Measurements from ENCODE around the gene NUBPL.

The NUBPL gene, protein sequence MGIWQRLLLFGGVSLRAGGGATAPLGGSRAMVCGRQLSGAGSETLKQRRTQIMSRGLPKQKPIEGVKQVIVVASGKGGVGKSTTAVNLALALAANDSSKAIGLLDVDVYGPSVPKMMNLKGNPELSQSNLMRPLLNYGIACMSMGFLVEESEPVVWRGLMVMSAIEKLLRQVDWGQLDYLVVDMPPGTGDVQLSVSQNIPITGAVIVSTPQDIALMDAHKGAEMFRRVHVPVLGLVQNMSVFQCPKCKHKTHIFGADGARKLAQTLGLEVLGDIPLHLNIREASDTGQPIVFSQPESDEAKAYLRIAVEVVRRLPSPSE

DNA sequence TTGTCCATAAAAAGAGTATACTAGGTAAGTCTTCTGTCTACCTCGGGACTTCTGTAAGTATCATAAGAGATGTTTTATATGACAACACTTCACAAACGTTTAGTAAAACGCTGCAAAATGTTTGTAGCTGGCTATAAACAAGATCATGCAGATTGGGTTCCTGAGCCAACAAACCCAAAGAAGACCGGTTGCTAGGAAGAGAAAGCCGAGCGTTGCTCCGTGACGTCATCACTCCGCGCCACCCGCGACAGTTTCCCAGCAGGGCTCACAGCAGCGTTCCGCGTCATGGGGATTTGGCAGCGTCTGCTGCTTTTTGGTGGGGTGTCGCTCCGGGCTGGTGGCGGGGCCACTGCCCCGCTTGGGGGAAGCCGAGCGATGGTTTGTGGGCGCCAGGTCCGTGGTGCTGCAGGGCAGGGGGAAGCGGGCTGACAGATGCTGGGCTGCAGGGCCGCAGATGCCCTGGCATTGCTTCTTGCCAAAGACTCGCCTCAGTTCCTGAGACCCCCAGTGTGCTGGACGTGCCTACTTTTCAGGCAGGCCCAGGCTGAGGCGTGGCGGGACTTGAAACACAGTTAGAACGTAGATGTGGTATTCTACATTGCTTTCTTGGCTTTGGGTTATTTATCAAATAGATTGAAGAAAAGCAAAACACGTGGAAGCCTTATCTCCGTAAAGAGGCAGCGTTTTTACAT is at the start of gene NUBPL:
Gene NUBPL, plus strand, starts transcription at position 250 of the 692 bp plus-strand sequence. Its CDS starts 36 bp downstream, at position 286.
- TF ChIP-seq, protein P1, sequence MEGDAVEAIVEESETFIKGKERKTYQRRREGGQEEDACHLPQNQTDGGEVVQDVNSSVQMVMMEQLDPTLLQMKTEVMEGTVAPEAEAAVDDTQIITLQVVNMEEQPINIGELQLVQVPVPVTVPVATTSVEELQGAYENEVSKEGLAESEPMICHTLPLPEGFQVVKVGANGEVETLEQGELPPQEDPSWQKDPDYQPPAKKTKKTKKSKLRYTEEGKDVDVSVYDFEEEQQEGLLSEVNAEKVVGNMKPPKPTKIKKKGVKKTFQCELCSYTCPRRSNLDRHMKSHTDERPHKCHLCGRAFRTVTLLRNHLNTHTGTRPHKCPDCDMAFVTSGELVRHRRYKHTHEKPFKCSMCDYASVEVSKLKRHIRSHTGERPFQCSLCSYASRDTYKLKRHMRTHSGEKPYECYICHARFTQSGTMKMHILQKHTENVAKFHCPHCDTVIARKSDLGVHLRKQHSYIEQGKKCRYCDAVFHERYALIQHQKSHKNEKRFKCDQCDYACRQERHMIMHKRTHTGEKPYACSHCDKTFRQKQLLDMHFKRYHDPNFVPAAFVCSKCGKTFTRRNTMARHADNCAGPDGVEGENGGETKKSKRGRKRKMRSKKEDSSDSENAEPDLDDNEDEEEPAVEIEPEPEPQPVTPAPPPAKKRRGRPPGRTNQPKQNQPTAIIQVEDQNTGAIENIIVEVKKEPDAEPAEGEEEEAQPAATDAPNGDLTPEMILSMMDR (IDR thresholded peaks at IDR 0.05; ENCODE audit: insufficient read depth, low read length, poor library complexity, severe bottlenecking) = no peak
- DNase-seq (ENCODE audit: extremely low read depth, insufficient read length) = peak; percentile 97
- Histone ChIP-seq H3K4me3 (replicated peaks; ENCODE audit: low read depth, low read length) (peak within 1 kb of the TSS; percentile 99), H3K27me3 (replicated peaks; ENCODE audit: control insufficient read depth, insufficient read depth, low read length) (no peaks in the 10 kb centered on the region), H3K36me3 (ENCODE audit: control insufficient read depth, insufficient read depth, low read length) (no peaks in the 10 kb centered on the region)

DNA sequence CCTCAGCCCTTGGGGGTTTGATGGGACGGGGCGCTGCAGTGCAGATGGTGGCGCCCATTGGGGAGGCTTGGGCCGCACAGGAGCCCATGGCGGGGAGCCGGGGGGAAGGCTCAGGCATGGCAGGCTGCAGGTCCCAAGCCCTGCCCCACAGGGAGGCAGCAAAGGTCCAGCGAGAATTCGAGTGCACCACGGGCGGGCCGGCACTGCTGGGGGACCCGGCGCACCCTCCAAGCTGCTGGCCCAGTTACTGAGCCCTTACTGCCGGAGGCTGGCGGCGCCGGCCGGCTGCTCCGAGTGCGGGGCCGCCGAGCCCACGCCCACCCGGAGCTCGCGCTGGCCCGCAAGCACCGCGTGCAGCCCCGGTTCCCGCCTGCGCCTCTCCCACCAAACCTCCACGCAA is 34.1 kb upstream of the NUBPL start:
- Histone ChIP-seq H3K36me3 (ENCODE audit: control insufficient read depth, insufficient read depth, low read length) (no peaks in the 10 kb centered on the region), H3K27me3 (replicated peaks; ENCODE audit: control insufficient read depth, insufficient read depth, low read length) (no peaks in the 10 kb centered on the region; the same call in 1 of the 2 replicates), H3K4me3 (replicated peaks; ENCODE audit: low read depth, low read length) (no peak overlapping the region)
- TF ChIP-seq, protein P1 (IDR thresholded peaks at IDR 0.05; ENCODE audit: insufficient read depth, low read length, poor library complexity, severe bottlenecking) = no peak
- DNase-seq (ENCODE audit: extremely low read depth, insufficient read length) = no peak

DNA sequence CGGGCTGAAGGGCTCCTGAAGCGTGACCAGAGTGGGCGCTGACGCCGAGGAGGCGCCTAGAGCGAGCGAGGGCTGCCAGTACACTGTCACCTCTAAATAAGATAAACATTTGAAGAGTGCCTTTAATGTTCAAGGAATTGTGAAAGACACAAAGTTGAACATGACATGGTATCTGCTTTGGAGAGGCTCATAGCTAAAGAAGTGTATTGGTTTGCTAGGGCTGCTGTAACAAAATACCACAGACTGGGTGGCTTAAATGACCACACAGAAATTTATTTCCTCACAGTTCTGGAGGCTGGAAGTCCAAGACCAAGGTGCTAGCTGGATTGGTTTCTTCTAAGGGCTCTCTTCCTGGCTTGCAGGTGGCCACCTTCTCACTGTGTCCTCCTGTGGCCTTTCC is 33.7 kb upstream of the NUBPL start:
- no peak for DNase-seq (ENCODE audit: extremely low read depth, insufficient read length)
- no peaks in the 10 kb centered on the region; the same call in 1 of the 2 replicates for H3K27me3 ChIP-seq (replicated peaks; ENCODE audit: control insufficient read depth, insufficient read depth, low read length)
- H3K36me3 ChIP-seq (ENCODE audit: control insufficient read depth, insufficient read depth, low read length) = no peaks in the 10 kb centered on the region
- no peak overlapping the region for H3K4me3 ChIP-seq (replicated peaks; ENCODE audit: low read depth, low read length)
- TF ChIP-seq, protein P1 (IDR thresholded peaks at IDR 0.05; ENCODE audit: insufficient read depth, low read length, poor library complexity, severe bottlenecking) = no peak

DNA sequence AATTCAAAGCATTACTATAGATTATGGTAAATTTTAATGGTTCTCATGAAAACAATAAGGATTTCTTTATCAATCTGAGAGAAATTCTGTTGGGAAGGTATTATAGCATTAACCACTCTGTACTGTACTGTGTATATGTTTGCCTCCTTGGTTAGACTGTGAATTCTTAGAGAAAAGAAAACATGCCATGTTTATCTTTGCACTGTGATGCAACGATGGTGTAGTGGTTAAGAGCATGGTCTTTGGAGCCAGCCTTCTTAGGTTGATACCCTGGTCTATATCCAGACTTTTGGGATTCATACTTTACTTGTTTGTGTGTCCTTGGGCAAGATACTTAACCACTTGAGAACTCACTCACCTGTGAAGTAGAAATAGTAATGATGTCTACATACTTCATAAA is 32.2 kb upstream of the NUBPL start:
- Histone ChIP-seq H3K36me3 (ENCODE audit: control insufficient read depth, insufficient read depth, low read length) (no peaks in the 10 kb centered on the region), H3K4me3 (replicated peaks; ENCODE audit: low read depth, low read length) (no peak overlapping the region), H3K27me3 (replicated peaks; ENCODE audit: control insufficient read depth, insufficient read depth, low read length) (no peaks in the 10 kb centered on the region; the same call in 1 of the 2 replicates)
- no peak for DNase-seq (ENCODE audit: extremely low read depth, insufficient read length)
- TF ChIP-seq, protein P1 (IDR thresholded peaks at IDR 0.05; ENCODE audit: insufficient read depth, low read length, poor library complexity, severe bottlenecking) = no peak

DNA sequence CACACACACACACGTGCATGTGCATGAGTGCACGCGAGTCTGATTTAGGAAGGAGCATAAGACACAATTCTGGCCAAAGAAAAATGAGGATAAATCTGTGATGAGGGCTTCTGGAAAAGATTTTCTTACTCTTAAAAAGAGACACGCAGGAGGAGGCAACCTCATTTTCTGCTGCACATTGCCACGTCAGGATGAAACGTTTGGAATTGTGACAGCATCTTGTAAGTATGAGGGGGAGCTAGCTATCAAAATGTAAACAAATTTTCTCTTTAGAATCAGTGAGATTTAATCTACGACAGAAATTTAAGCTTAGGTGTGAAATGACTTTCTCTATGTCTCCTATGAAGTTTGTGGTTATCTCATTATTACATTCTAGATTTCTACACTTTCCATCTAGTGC is 31.1 kb upstream of the NUBPL start:
- TF ChIP-seq, protein P1 (IDR thresholded peaks at IDR 0.05; ENCODE audit: insufficient read depth, low read length, poor library complexity, severe bottlenecking) = no peak
- DNase-seq (ENCODE audit: extremely low read depth, insufficient read length) = no peak

More for the DNA sequence above, 31.1 kb upstream of the NUBPL start:
- Histone ChIP-seq H3K36me3 (ENCODE audit: control insufficient read depth, insufficient read depth, low read length) (no peaks in the 10 kb centered on the region), H3K27me3 (replicated peaks; ENCODE audit: control insufficient read depth, insufficient read depth, low read length) (no peaks in the 10 kb centered on the region), H3K4me3 (replicated peaks; ENCODE audit: low read depth, low read length) (no peak overlapping the region)
